ENCODE measurements around the gene DCP1B. TPM values are rescaled to one million over a fixed set of nuclear protein-coding genes. Genes with fewer than 3 reads are reported as not detected.

The DCP1B gene
- total RNA-seq, 2 experiments from 2014 or later, result 20.7 to 21.4 TPM

- H3K4me3 Mint-ChIP-seq, result no peak overlapping the region
- POLR2A ChIA-PET, result interaction anchor here (0.6 kb wide), 1 partner anchor 284 kb away, joined by 3 read pairs; no protein-coding TSS in a partner anchor
- no peak overlapping the region for H3K27ac Mint-ChIP-seq
These were observed 7.7 kb upstream of the DCP1B start for GRCh38 chr12:2011643-2012607.

GRCh38 chr12:2009623-2010022 is 5.4 kb upstream of the DCP1B start:
- Mint-ChIP-seq H3K36me3 (peaks cover 2% of the 10 kb centered on the region), H3K27me3 (peaks cover 23% of the 10 kb centered on the region), H3K4me1 (peaks cover 2% of the 10 kb centered on the region), H3K9me3 (no peaks in the 10 kb centered on the region), H3K27ac (no peak overlapping the region), H3K4me3 (no peak overlapping the region)
- ATAC-seq (ENCODE audit: low read depth) (no peak), DNase-seq (no peak)
- POLR2A ChIA-PET, result no interaction called here

More at GRCh38 chr12:2011643-2012607, 7.7 kb upstream of the DCP1B start:
- ATAC-seq (ENCODE audit: low read depth), result no peak
- Mint-ChIP-seq H3K4me1 (peaks cover 2% of the 10 kb centered on the region), H3K36me3 (no peaks in the 10 kb centered on the region), H3K9me3 (no peaks in the 10 kb centered on the region), H3K27me3 (peaks cover 23% of the 10 kb centered on the region)
- DNase-seq, result no peak

- ATAC-seq (ENCODE audit: low read depth), result no peak
- peaks cover 4% of the 10 kb centered on the region for H3K36me3 Mint-ChIP-seq
- no peak overlapping the region for H3K4me3 Mint-ChIP-seq
- H3K27ac Mint-ChIP-seq, result no peak overlapping the region
- POLR2A ChIA-PET, result no interaction called here
- H3K4me1 Mint-ChIP-seq, result peaks cover 4% of the 10 kb centered on the region
- H3K27me3 Mint-ChIP-seq, result peaks cover 23% of the 10 kb centered on the region
- H3K9me3 Mint-ChIP-seq, result no peaks in the 10 kb centered on the region
- DNase-seq, result no peak
These were observed 4.4 kb upstream of the DCP1B start for GRCh38 chr12:2008677-2009076.

GRCh38 chr12:2003676-2004112 is 563 bp downstream of the DCP1B start:
- DNase-seq (no peak), ATAC-seq (ENCODE audit: low read depth) (peak; percentile 15)
- Mint-ChIP-seq H3K4me3 (peak overlapping the region; percentile 90), H3K27me3 (peaks cover 5% of the 10 kb centered on the region), H3K4me1 (peaks cover 13% of the 10 kb centered on the region), H3K9me3 (no peaks in the 10 kb centered on the region), H3K27ac (peak overlapping the region; percentile 98), H3K36me3 (peaks cover 4% of the 10 kb centered on the region)
- POLR2A ChIA-PET, result interaction anchor here (0.6 to 1.4 kb wide), 4 partner anchors 9 to 410 kb away, joined by 3 read pairs; no protein-coding TSS in a partner anchor

- POLR2A ChIA-PET, result no interaction called here
- DNase-seq (no peak), ATAC-seq (ENCODE audit: low read depth) (no peak)
- no peaks in the 10 kb centered on the region for H3K27me3 Mint-ChIP-seq
- no peak overlapping the region for H3K4me3 Mint-ChIP-seq
- peaks cover 12% of the 10 kb centered on the region for H3K4me1 Mint-ChIP-seq
- peak overlapping the region; percentile 17 for H3K27ac Mint-ChIP-seq
- no peaks in the 10 kb centered on the region for H3K9me3 Mint-ChIP-seq
- peaks cover 31% of the 10 kb centered on the region for H3K36me3 Mint-ChIP-seq
These were observed 8.9 kb downstream of the DCP1B start for GRCh38 chr12:1995205-1995896.

GRCh38 chr12:1994429-1995143 is 9.7 kb downstream of the DCP1B start:
- ATAC-seq (ENCODE audit: low read depth) (no peak), DNase-seq (no peak)
- Mint-ChIP-seq H3K36me3 (peaks cover 33% of the 10 kb centered on the region), H3K4me3 (no peak overlapping the region), H3K27ac (no peak overlapping the region), H3K9me3 (no peaks in the 10 kb centered on the region), H3K27me3 (no peaks in the 10 kb centered on the region), H3K4me1 (peaks cover 12% of the 10 kb centered on the region)
- POLR2A ChIA-PET, result interaction anchor here (0.9 kb wide), 1 partner anchor 9 kb away, joined by 3 read pairs; the partner anchor contains the start of gene DCP1B

- ATAC-seq (ENCODE audit: low read depth), result no peak
- Mint-ChIP-seq H3K27ac (no peak overlapping the region), H3K27me3 (no peaks in the 10 kb centered on the region), H3K4me3 (no peak overlapping the region), H3K36me3 (peaks cover 37% of the 10 kb centered on the region), H3K9me3 (no peaks in the 10 kb centered on the region), H3K4me1 (peaks cover 12% of the 10 kb centered on the region)
- no peak for DNase-seq
- POLR2A ChIA-PET, result interaction anchor here (0.9 kb wide), 1 partner anchor 10 kb away, joined by 3 read pairs; the partner anchor contains the start of gene DCP1B
These were observed 10.3 kb downstream of the DCP1B start for GRCh38 chr12:1993871-1994371.

GRCh38 chr12:1993341-1993740 is 10.9 kb downstream of the DCP1B start:
- ATAC-seq (ENCODE audit: low read depth), result no peak
- Mint-ChIP-seq H3K27me3 (no peaks in the 10 kb centered on the region), H3K27ac (no peak overlapping the region), H3K4me3 (no peak overlapping the region), H3K4me1 (peaks cover 12% of the 10 kb centered on the region), H3K36me3 (peaks cover 42% of the 10 kb centered on the region), H3K9me3 (no peaks in the 10 kb centered on the region)
- POLR2A ChIA-PET, result no interaction called here
- DNase-seq, result no peak

- ATAC-seq (ENCODE audit: low read depth), result no peak
- no peaks in the 10 kb centered on the region for H3K27me3 Mint-ChIP-seq
- peaks cover 12% of the 10 kb centered on the region for H3K4me1 Mint-ChIP-seq
- DNase-seq, result no peak
- H3K36me3 Mint-ChIP-seq, result peaks cover 47% of the 10 kb centered on the region
- H3K4me3 Mint-ChIP-seq, result no peak overlapping the region
- no peak overlapping the region for H3K27ac Mint-ChIP-seq
- H3K9me3 Mint-ChIP-seq, result no peaks in the 10 kb centered on the region
- POLR2A ChIA-PET, result no interaction called here
These were observed 11.5 kb downstream of the DCP1B start for GRCh38 chr12:1992732-1993131.

GRCh38 chr12:1989111-1989510 is 15.1 kb downstream of the DCP1B start:
- Mint-ChIP-seq H3K36me3 (peaks cover 59% of the 10 kb centered on the region), H3K27ac (no peak overlapping the region), H3K4me3 (no peak overlapping the region), H3K27me3 (no peaks in the 10 kb centered on the region), H3K4me1 (peaks cover 2% of the 10 kb centered on the region), H3K9me3 (peaks cover 5% of the 10 kb centered on the region)
- ATAC-seq (ENCODE audit: low read depth), result no peak
- POLR2A ChIA-PET, result no interaction called here
- DNase-seq, result no peak

- Mint-ChIP-seq H3K9me3 (peaks cover 5% of the 10 kb centered on the region), H3K4me1 (no peaks in the 10 kb centered on the region), H3K27me3 (no peaks in the 10 kb centered on the region), H3K4me3 (no peak overlapping the region), H3K27ac (no peak overlapping the region), H3K36me3 (peaks cover 52% of the 10 kb centered on the region)
- ATAC-seq (ENCODE audit: low read depth) (no peak), DNase-seq (no peak)
- POLR2A ChIA-PET, result no interaction called here
These were observed 19.5 kb downstream of the DCP1B start for GRCh38 chr12:1984759-1985158.

GRCh38 chr12:1980282-1980681 is 24.0 kb downstream of the DCP1B start:
- Mint-ChIP-seq H3K27me3 (no peaks in the 10 kb centered on the region), H3K27ac (no peak overlapping the region), H3K4me3 (no peak overlapping the region), H3K36me3 (peaks cover 16% of the 10 kb centered on the region), H3K9me3 (no peaks in the 10 kb centered on the region), H3K4me1 (no peaks in the 10 kb centered on the region)
- no peak for DNase-seq
- ATAC-seq (ENCODE audit: low read depth), result no peak
- POLR2A ChIA-PET, result no interaction called here
